Measurements from ENCODE around the gene CDK19. TPM values are rescaled to one million over a fixed set of nuclear protein-coding genes. Genes with fewer than 3 reads are reported as not detected.

CDK19 gene
- total and polyA plus RNA-seq, 10 of the 15 experiments (the other 5 are each of a cell fraction or from before 2014, with no cell fraction given), result 4.6 to 21.4 (median 12.4) TPM

- WGBS (ENCODE audit: insufficient coverage, insufficient replicate concordance, low lambda C conversion rate, missing lambda C conversion rate), result 83% methylated on average over 6 of the region's 6 CpGs
- no peaks in the 10 kb centered on the region for H3K36me3 ChIP-seq (ENCODE audit: control insufficient read depth in 2 of 2, insufficient read depth in 2 of 2, low read length in 1 of 2)
Observed at GRCh38 chr6:110689275-110689935, 125.9 kb downstream of the CDK19 start.

DNA sequence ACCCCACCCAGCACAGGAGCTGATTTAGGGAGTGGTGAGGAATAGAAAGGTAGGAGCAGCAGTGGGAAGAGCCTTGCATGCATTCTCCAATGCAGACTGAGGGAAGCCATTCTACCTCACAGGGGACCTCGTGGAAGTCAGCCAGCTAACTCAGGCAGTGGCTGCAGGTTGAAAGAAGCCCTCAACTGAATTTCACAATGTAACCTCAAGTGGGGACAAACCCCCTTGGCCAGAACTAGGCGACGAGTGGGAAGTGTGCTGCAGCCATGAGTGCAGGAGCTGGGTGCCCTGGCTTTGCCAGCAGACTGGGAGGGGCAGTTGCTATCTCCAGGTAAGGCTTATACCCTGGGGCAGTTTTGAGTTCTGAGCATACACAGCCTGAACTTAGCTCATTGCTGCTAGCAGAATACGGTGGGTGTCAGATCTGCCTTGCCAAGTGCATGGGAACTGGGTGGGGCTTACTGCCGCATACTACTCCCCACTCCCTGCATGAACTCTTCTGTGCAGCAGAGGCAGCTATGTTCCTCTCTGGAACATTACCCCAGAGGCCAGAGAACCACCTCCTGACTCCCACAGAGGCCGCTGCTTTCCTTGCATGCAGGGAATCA lies 126.5 kb downstream of the CDK19 start:
- no peak overlapping the region for H3K4me3 ChIP-seq
- intact Hi-C loops (cut with micrococcal nuclease; ENCODE audit: unreplicated experiment), result no loop called here
- BruUV-seq (replicated peaks), result no TSS peak
- no peak overlapping the region for H3K9ac ChIP-seq (ENCODE audit: control insufficient read depth, insufficient read depth, low read length)
- WGBS (ENCODE audit: insufficient coverage, insufficient replicate concordance, low lambda C conversion rate, missing lambda C conversion rate), result 87% methylated on average over 6 of the region's 6 CpGs
- ChIA-PET RAD21 (ENCODE audit: unreplicated experiment) (no interaction called here), CTCF (interaction anchor here (1.2 kb wide), 1 partner anchor 194 kb away, joined by 3 read pairs; no protein-coding TSS in a partner anchor), SMC1A (ENCODE audit: uncharacterized antibody, unreplicated experiment) (no interaction called here), POLR2A (interaction anchor here (1.5 kb wide), 1 partner anchor 189 kb away, joined by 3 read pairs; no protein-coding TSS in a partner anchor)
- H3K79me2 ChIP-seq (ENCODE audit: control insufficient read depth, insufficient read depth, low read length), result no peaks in the 10 kb centered on the region; the same call in 1 of the 2 replicates
- no peak overlapping the region for H3K27ac ChIP-seq (ENCODE audit: control insufficient read depth, insufficient read depth)
- no peaks in the 10 kb centered on the region for H3K9me3 ChIP-seq (replicated peaks; ENCODE audit: control insufficient read depth, insufficient read depth, low read length)
- in situ Hi-C loops (cut with MboI), result no loop called here
- no peak overlapping the region for H2AFZ ChIP-seq (ENCODE audit: control insufficient read depth, low read depth, low read length)
- H3K36me3 ChIP-seq (ENCODE audit: control insufficient read depth in 2 of 2, insufficient read depth in 2 of 2, low read length in 1 of 2), result no peaks in the 10 kb centered on the region
- no peak for ATAC-seq
- H4K20me1 ChIP-seq (ENCODE audit: control insufficient read depth, insufficient read depth), result no peaks in the 10 kb centered on the region
- no peaks in the 10 kb centered on the region for H3K27me3 ChIP-seq (replicated peaks in 1 of 2; ENCODE audit: control insufficient read depth in 2 of 2, insufficient read depth in 2 of 2, low read length in 1 of 2)
- H3K4me1 ChIP-seq (ENCODE audit: control insufficient read depth, insufficient read depth, low read length), result no peaks in the 10 kb centered on the region
- DNase-seq (ENCODE audit: low read depth, low spot score), result no peak
- H3K4me2 ChIP-seq (ENCODE audit: control insufficient read depth, insufficient read depth), result no peak overlapping the region
- no peak for FAIRE-seq
- TF ChIP-seq JUND (IDR thresholded peaks at IDR 0.05; ENCODE audit: low read depth, low read length) (no peak), POLR2AphosphoS2 (IDR thresholded peaks at IDR 0.05; ENCODE audit: low read depth, low read length) (no peak), EZH2 (IDR thresholded peaks at IDR 0.05; ENCODE audit: borderline replicate concordance, control insufficient read depth, low read depth, low read length) (no peak), KLF5 (IDR thresholded peaks at IDR 0.05; ENCODE audit: partially characterized antibody) (no peak), MXI1 (IDR thresholded peaks at IDR 0.05; ENCODE audit: low read depth, low read length) (no peak), SREBF2 (IDR thresholded peaks at IDR 0.05; ENCODE audit: low read length) (no peak), ELK1 (IDR thresholded peaks at IDR 0.05; ENCODE audit: low read depth, low read length) (no peak), CREB1 (IDR thresholded peaks at IDR 0.05; ENCODE audit: low read depth) (no peak), ZBTB33 (IDR thresholded peaks at IDR 0.05) (no peak)

More at GRCh38 chr6:110689275-110689935, 125.9 kb downstream of the CDK19 start:
- Histone ChIP-seq H3K4me3 (no peak overlapping the region), H4K20me1 (ENCODE audit: control insufficient read depth, insufficient read depth) (no peaks in the 10 kb centered on the region), H2AFZ (ENCODE audit: control insufficient read depth, low read depth, low read length) (no peak overlapping the region), H3K79me2 (ENCODE audit: control insufficient read depth, insufficient read depth, low read length) (no peaks in the 10 kb centered on the region; the same call in 1 of the 2 replicates), H3K27me3 (replicated peaks in 1 of 2; ENCODE audit: control insufficient read depth in 2 of 2, insufficient read depth in 2 of 2, low read length in 1 of 2) (no peaks in the 10 kb centered on the region), H3K9me3 (replicated peaks; ENCODE audit: control insufficient read depth, insufficient read depth, low read length) (no peaks in the 10 kb centered on the region), H3K4me2 (ENCODE audit: control insufficient read depth, insufficient read depth) (no peak overlapping the region), H3K9ac (ENCODE audit: control insufficient read depth, insufficient read depth, low read length) (no peak overlapping the region), H3K4me1 (ENCODE audit: control insufficient read depth, insufficient read depth, low read length) (no peaks in the 10 kb centered on the region), H3K27ac (ENCODE audit: control insufficient read depth, insufficient read depth) (no peak overlapping the region)
- in situ Hi-C loops (cut with MboI), result no loop called here
- TF ChIP-seq MYB (IDR thresholded peaks at IDR 0.05; ENCODE audit: borderline replicate concordance, low read depth, low read length) (no peak), JUND (IDR thresholded peaks at IDR 0.05; ENCODE audit: low read depth, low read length) (no peak), ZNF24 (IDR thresholded peaks at IDR 0.05) (no peak), HDGF (IDR thresholded peaks at IDR 0.05) (no peak), ZNF384 (IDR thresholded peaks at IDR 0.05; ENCODE audit: borderline replicate concordance, low read depth, low read length) (no peak), RFX5 (IDR thresholded peaks at IDR 0.05; ENCODE audit: low read depth, low read length) (no peak)
- RAD21 ChIA-PET (ENCODE audit: unreplicated experiment), result no interaction called here
- ATAC-seq (peak; percentile 20; the same call in 2 of the 3 replicates), DNase-seq (ENCODE audit: low read depth, low spot score) (no peak), FAIRE-seq (no peak)
- POLR2A ChIA-PET, result interaction anchor here (0.6 to 1.5 kb wide), 2 partner anchors 189 to 260 kb away, joined by 3 to 5 read pairs; no protein-coding TSS in a partner anchor
- CTCF ChIA-PET, result interaction anchor here (1.2 kb wide), 1 partner anchor 193 kb away, joined by 3 read pairs; no protein-coding TSS in a partner anchor
- no TSS peak for BruUV-seq (replicated peaks)
- intact Hi-C loops (cut with micrococcal nuclease; ENCODE audit: unreplicated experiment), result no loop called here
- SMC1A ChIA-PET (ENCODE audit: uncharacterized antibody, unreplicated experiment), result interaction anchor here (1.2 kb wide), 1 partner anchor 29 kb away, joined by 3 read pairs; no protein-coding TSS in a partner anchor

Data from GM12878 (cell line).